Measurements from ENCODE around the gene PARD3B. TPM values are rescaled to one million over a fixed set of nuclear protein-coding genes. Genes with fewer than 3 reads are reported as not detected.

Gene PARD3B
- total and polyA plus RNA-seq, 5 donors: 3.0 to 18.6 (median 15.6) TPM

- WGBS: 80% methylated on average over 10 of the region's 10 CpGs
- ATAC-seq: no peak
Observed at GRCh38 chr2:205629091-205629776, 1084.0 kb downstream of the PARD3B start.

GRCh38 chr2:205633994-205634393 lies 1088.7 kb downstream of the PARD3B start:
- Histone ChIP-seq H3K27ac (ENCODE audit: low read length) (no peak overlapping the region), H3K4me3 (ENCODE audit: low read length) (no peak overlapping the region), H3K9me3 (ENCODE audit: control insufficient read depth, low read length) (no peaks in the 10 kb centered on the region), H3K4me1 (ENCODE audit: control insufficient read depth, insufficient read depth, low read length) (peaks cover 2% of the 10 kb centered on the region), H3K27me3 (ENCODE audit: control insufficient read depth, insufficient read depth) (no peaks in the 10 kb centered on the region)
- ATAC-seq (no peak), DNase-seq (no peak)
- 59% methylated on average over 1 of the region's 1 CpG for WGBS
- intact Hi-C loops (cut with DNase I): no loop called here

More at GRCh38 chr2:205629091-205629776, 1084.0 kb downstream of the PARD3B start:
- Histone ChIP-seq H3K27ac (ENCODE audit: low read length) (no peak overlapping the region), H3K4me3 (ENCODE audit: low read length) (no peak overlapping the region), H3K9me3 (ENCODE audit: control insufficient read depth, low read length) (no peaks in the 10 kb centered on the region), H3K4me1 (ENCODE audit: control insufficient read depth, insufficient read depth, low read length) (no peaks in the 10 kb centered on the region), H3K27me3 (ENCODE audit: control insufficient read depth, insufficient read depth) (no peaks in the 10 kb centered on the region)
- intact Hi-C loops (cut with DNase I): no loop called here
- no peak for DNase-seq

GRCh38 chr2:205636549-205637319 lies 1091.5 kb downstream of the PARD3B start:
- H3K27ac ChIP-seq (ENCODE audit: low read length): no peak overlapping the region
- intact Hi-C loops (cut with DNase I): no loop called here
- ATAC-seq (no peak), DNase-seq (no peak)
- H3K4me3 ChIP-seq (ENCODE audit: low read length): no peak overlapping the region
- H3K9me3 ChIP-seq (ENCODE audit: control insufficient read depth, low read length): no peaks in the 10 kb centered on the region
- WGBS: 63% methylated on average over 7 of the region's 7 CpGs
- peaks cover 2% of the 10 kb centered on the region for H3K4me1 ChIP-seq (ENCODE audit: control insufficient read depth, insufficient read depth, low read length)
- H3K27me3 ChIP-seq (ENCODE audit: control insufficient read depth, insufficient read depth): no peaks in the 10 kb centered on the region

- peaks cover 2% of the 10 kb centered on the region for H3K4me1 ChIP-seq (ENCODE audit: control insufficient read depth, insufficient read depth, low read length)
- intact Hi-C loops (cut with DNase I): no loop called here
- DNase-seq: no peak
- H3K4me3 ChIP-seq (ENCODE audit: low read length): no peak overlapping the region
- no peak overlapping the region for H3K27ac ChIP-seq (ENCODE audit: low read length)
- ATAC-seq: no peak
- no peaks in the 10 kb centered on the region for H3K27me3 ChIP-seq (ENCODE audit: control insufficient read depth, insufficient read depth)
- no peaks in the 10 kb centered on the region for H3K9me3 ChIP-seq (ENCODE audit: control insufficient read depth, low read length)
Observed at GRCh38 chr2:205637320-205637602, 1092.0 kb downstream of the PARD3B start.

- WGBS: 89% methylated on average over 6 of the region's 6 CpGs
- Histone ChIP-seq H3K4me3 (ENCODE audit: low read length) (no peak overlapping the region), H3K27ac (ENCODE audit: low read length) (no peak overlapping the region), H3K4me1 (ENCODE audit: control insufficient read depth, insufficient read depth, low read length) (peaks cover 2% of the 10 kb centered on the region), H3K27me3 (ENCODE audit: control insufficient read depth, insufficient read depth) (no peaks in the 10 kb centered on the region), H3K9me3 (ENCODE audit: control insufficient read depth, low read length) (no peaks in the 10 kb centered on the region)
- ATAC-seq (no peak), DNase-seq (no peak)
- intact Hi-C loops (cut with DNase I): no loop called here
Observed at GRCh38 chr2:205637779-205638503, 1092.7 kb downstream of the PARD3B start.

GRCh38 chr2:205640716-205641115 lies 1095.4 kb downstream of the PARD3B start:
- intact Hi-C loops (cut with DNase I): no loop called here
- no peaks in the 10 kb centered on the region for H3K27me3 ChIP-seq (ENCODE audit: control insufficient read depth, insufficient read depth)
- no peak for DNase-seq
- H3K4me1 ChIP-seq (ENCODE audit: control insufficient read depth, insufficient read depth, low read length): peaks cover 2% of the 10 kb centered on the region
- 42% methylated on average over 4 of the region's 4 CpGs for WGBS
- H3K27ac ChIP-seq (ENCODE audit: low read length): no peak overlapping the region
- ATAC-seq: no peak
- H3K9me3 ChIP-seq (ENCODE audit: control insufficient read depth, low read length): no peaks in the 10 kb centered on the region
- H3K4me3 ChIP-seq (ENCODE audit: low read length): no peak overlapping the region

- no peaks in the 10 kb centered on the region for H3K9me3 ChIP-seq (ENCODE audit: control insufficient read depth, low read length)
- intact Hi-C loops (cut with DNase I): no loop called here
- ATAC-seq (no peak), DNase-seq (no peak)
- H3K4me1 ChIP-seq (ENCODE audit: control insufficient read depth, insufficient read depth, low read length): no peaks in the 10 kb centered on the region
- H3K4me3 ChIP-seq (ENCODE audit: low read length): no peak overlapping the region
- 49% methylated on average over 6 of the region's 6 CpGs for WGBS
- H3K27me3 ChIP-seq (ENCODE audit: control insufficient read depth, insufficient read depth): no peaks in the 10 kb centered on the region
- H3K27ac ChIP-seq (ENCODE audit: low read length): no peak overlapping the region
Observed at GRCh38 chr2:205642599-205643356, 1097.5 kb downstream of the PARD3B start.

GRCh38 chr2:205643391-205643885 lies 1098.2 kb downstream of the PARD3B start:
- 63% methylated on average over 10 of the region's 10 CpGs for WGBS
- Histone ChIP-seq H3K9me3 (ENCODE audit: control insufficient read depth, low read length) (no peaks in the 10 kb centered on the region), H3K4me1 (ENCODE audit: control insufficient read depth, insufficient read depth, low read length) (no peaks in the 10 kb centered on the region), H3K27me3 (ENCODE audit: control insufficient read depth, insufficient read depth) (no peaks in the 10 kb centered on the region), H3K4me3 (ENCODE audit: low read length) (no peak overlapping the region), H3K27ac (ENCODE audit: low read length) (no peak overlapping the region)
- intact Hi-C loops (cut with DNase I): no loop called here
- ATAC-seq (no peak), DNase-seq (no peak)

GRCh38 chr2:205644018-205644417 lies 1098.7 kb downstream of the PARD3B start:
- no peak overlapping the region for H3K4me3 ChIP-seq (ENCODE audit: low read length)
- H3K27ac ChIP-seq (ENCODE audit: low read length): no peak overlapping the region
- intact Hi-C loops (cut with DNase I): no loop called here
- no peak for DNase-seq
- H3K9me3 ChIP-seq (ENCODE audit: control insufficient read depth, low read length): no peaks in the 10 kb centered on the region
- no peaks in the 10 kb centered on the region for H3K4me1 ChIP-seq (ENCODE audit: control insufficient read depth, insufficient read depth, low read length)
- 97% methylated on average over 5 of the region's 5 CpGs for WGBS
- H3K27me3 ChIP-seq (ENCODE audit: control insufficient read depth, insufficient read depth): no peaks in the 10 kb centered on the region
- no peak for ATAC-seq

GRCh38 chr2:205646680-205647079 lies 1101.4 kb downstream of the PARD3B start:
- H3K4me3 ChIP-seq (ENCODE audit: low read length): no peak overlapping the region
- WGBS: 82% methylated on average over 8 of the region's 8 CpGs
- H3K4me1 ChIP-seq (ENCODE audit: control insufficient read depth, insufficient read depth, low read length): no peaks in the 10 kb centered on the region
- H3K9me3 ChIP-seq (ENCODE audit: control insufficient read depth, low read length): no peaks in the 10 kb centered on the region
- DNase-seq (no peak), ATAC-seq (no peak)
- intact Hi-C loops (cut with DNase I): no loop called here
- H3K27me3 ChIP-seq (ENCODE audit: control insufficient read depth, insufficient read depth): no peaks in the 10 kb centered on the region
- no peak overlapping the region for H3K27ac ChIP-seq (ENCODE audit: low read length)

All from right cardiac atrium (tissue), 5 donors.